Gastrocnemius medialis (tissue), 4 donors: ENCODE data around the gene FAM8A1.

Source experiments
- POLR2A ChIP-seq, 2 donors: fragments of 450-650 bp; IDR thresholded peaks; one replicate each; pipeline ENCODE4 v1.6.1; 2017; ENCODE audit warnings: antibody characterized with exemption in 2 of 2, mild to moderate bottlenecking in 2 of 2, moderate library complexity in 2 of 2
- TF ChIP-seq, protein P1 (sequence below), 5 experiments: fragments of 450-650 bp in 3 of 5; fragments of 200-600 bp in 2 of 5; sonication (generic) in 2 of 5; IDR thresholded peaks in 4 of 5; conservative IDR thresholded peaks in 1 of 5; 1 replicate in 4 of 5; 2 replicates in 1 of 5; pipeline ENCODE4 v1.5.1; 2016 to 2019; ENCODE audit warnings: antibody characterized with exemption in 5 of 5, mild to moderate bottlenecking in 3 of 5, moderate library complexity in 3 of 5

DNA sequence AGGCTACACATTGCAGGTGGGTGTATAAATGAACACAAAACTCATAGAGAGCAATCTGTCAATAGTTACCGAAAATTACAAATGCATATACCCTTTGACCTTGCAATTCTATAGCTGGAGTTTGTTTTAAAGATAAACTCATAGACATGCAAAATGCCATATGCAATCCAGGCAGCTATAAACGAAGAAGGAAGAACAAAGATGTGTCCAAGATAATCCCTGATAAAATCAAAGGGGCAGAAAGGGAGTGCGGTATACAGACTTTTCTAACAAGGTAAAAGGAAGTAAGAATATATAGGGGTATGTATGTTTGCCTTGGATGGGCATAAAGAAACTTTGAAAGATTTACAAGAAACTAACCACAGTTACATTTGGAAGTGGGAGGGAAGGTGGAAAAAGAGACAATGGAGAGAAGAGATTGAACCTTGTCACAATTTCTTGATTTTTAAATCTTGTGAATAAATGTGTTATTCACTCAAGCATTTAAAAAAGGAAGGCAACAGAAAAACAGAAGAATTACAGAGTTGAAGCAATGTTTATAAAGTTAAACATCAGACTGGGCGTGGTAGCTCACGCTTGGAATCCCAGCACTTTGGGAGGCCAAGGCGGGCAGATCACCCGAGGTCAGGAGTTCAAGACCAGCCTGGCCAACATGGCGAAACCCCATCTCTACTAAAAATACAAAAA, 29.9 kb downstream of the FAM8A1 start:
- TF ChIP-seq, protein P1, sequence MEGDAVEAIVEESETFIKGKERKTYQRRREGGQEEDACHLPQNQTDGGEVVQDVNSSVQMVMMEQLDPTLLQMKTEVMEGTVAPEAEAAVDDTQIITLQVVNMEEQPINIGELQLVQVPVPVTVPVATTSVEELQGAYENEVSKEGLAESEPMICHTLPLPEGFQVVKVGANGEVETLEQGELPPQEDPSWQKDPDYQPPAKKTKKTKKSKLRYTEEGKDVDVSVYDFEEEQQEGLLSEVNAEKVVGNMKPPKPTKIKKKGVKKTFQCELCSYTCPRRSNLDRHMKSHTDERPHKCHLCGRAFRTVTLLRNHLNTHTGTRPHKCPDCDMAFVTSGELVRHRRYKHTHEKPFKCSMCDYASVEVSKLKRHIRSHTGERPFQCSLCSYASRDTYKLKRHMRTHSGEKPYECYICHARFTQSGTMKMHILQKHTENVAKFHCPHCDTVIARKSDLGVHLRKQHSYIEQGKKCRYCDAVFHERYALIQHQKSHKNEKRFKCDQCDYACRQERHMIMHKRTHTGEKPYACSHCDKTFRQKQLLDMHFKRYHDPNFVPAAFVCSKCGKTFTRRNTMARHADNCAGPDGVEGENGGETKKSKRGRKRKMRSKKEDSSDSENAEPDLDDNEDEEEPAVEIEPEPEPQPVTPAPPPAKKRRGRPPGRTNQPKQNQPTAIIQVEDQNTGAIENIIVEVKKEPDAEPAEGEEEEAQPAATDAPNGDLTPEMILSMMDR (IDR thresholded peaks at IDR 0.05 in 4 of 5, conservative IDR thresholded peaks at IDR 0.05 in 1 of 5), result no peak
- TF ChIP-seq POLR2A (IDR thresholded peaks at IDR 0.05), result no peak
